Heart left ventricle (tissue), 13 donors: ENCODE data around the gene DMKN.

Experiments
- CTCF ChIP-seq, 12 donors: fragments of 200-600 bp; sonication (generic) in 4 of 12; IDR thresholded peaks; one replicate each; pipeline versions ENCODE4 v1.5.0 to v1.8.0; 2018 to 2022; ENCODE audit warnings: antibody characterized with exemption in 12 of 12, mild to moderate bottlenecking in 5 of 12
- POLR2A ChIP-seq, 2 donors: fragments of 450-650 bp; IDR thresholded peaks; one replicate each; pipeline ENCODE4 v1.6.1; 2017; ENCODE audit warnings: antibody characterized with exemption in 2 of 2, mild to moderate bottlenecking in 2 of 2, moderate library complexity in 2 of 2
- donor health status: ischemic (EF 13 %, LVEDD 7.1; RV severe dilation, severe dysfunction).
- donor health status: DM: no; HTN: yes; CAD: no.
- donor health status: DM: no; HTN: no; CAD: no.
- donor health status: ischemic (EF 25% LVEDD 6.9; RV normal size, moderate dysfunction).
- donor health status: ischemic (EF 25% LVEDD 5.7; RV mildly dilated, moderate dysfunction).
- donor health status: ischemic (EF 35%, LVEDD 5.7; RV mildly dilated, moderate dysfunction).
- donor health status: nonischemic (EF 11% LVEDD 7.7; RV severe dilation, severe dysfunction).
- donor health status: DM: yes; HTN: yes; CAD: no.
- donor health status: PGD.
- donor health status: ischemic (EF 29% LVEDD 5.4; RV normal size, mild dysfunction).
- donor health status: nonischemic (EF 23%, LVEDD 6.1; RV moderate dilation, normal function).

DNA sequence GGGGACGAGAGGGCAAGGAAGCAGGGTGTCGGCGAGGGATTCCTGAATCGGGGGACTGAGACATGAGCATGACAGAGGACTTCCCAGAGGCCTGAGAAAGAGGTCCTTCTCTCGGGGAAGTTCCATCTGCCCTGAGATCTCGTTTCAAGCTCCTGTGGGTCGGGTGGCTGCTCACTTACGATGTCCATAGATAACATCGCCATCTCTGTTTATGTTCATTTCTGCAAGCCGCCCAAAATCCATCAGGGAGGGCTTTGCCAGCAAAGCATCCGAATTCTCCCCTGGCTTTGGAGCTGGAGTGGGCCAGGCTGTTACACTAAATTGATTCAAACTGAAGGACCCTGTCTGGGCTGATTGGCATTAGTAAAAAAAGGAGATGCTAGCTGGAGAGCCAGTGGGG lies 5.9 kb downstream of the DMKN start:
- TF ChIP-seq CTCF (IDR thresholded peaks at IDR 0.05) (no peak), POLR2A (IDR thresholded peaks at IDR 0.05) (no peak)
